NCI-H146 treated with DMSO at 0.1 percent for 48 hours (cell line): ENCODE results near the gene DOCK10.
A peak's percentile ranks its signal among the peaks of the same experiment; 100 is the strongest.

ENCODE experiments used
- DNase-seq: peaks from one replicate; lab custom pipeline; 2025; ENCODE audit not compliant: unreplicated experiment; lab: John Stamatoyannopoulos, UW

Gene DOCK10

GRCh38 chr2:224885836-224886547, 156.3 kb downstream of the DOCK10 start:
- DNase-seq: no peak

DNA sequence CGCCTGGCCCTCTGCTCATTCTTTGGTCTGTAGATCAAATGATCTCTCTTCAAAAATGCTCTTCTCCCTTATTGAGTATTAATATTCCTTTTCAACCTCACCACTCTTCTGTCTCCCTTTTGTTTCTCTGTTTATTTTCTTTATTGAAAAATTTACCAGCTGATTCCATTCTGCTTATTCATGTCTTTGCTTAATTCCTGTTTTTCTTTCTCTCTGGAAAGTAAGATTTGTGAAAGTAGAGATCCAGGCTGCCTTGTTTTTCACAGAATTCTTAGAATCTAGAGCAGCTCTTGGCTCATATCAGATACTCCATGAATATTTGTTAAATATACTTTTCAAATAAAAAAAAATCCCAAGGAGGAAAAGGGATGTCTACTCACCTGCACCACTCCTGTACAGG, 157.0 kb downstream of the DOCK10 start:
- no peak for DNase-seq

- no peak for DNase-seq
Observed at GRCh38 chr2:224884188-224884587, 158.1 kb downstream of the DOCK10 start.

DNA sequence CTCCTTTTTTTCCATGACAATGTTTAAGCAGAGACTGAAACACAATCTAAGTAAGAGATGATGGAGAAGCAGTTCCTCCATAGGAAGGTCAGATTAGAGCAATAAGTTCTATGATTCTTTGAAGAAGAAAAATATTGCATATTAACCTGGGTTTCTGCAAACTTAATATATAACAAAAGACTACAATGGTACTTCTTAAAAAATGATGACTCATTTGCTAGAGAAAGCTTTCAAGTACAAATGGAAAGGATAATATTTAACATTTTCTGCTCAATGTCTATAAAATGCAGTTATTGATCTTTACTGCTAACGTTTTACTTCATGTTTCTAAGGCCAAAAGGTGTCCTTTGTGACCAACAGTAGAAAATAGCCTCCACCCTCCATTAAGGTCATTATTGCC, 158.6 kb downstream of the DOCK10 start:
- no peak for DNase-seq

DNA sequence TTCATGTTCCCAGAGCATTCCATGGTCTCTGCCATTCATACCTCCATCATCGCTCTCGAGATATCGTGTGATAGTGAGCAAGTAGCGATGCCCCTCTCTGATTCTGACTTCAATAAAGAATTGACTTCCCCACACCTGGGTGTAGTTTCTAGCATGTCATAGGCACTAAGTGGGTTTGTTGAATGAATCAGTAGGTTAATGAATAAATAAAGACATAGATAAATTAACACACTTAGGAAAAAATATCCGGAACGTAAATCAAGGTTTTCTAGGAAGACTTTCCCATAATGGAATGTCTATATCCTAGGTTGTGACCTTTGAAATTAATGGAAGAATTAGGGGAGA, 159.1 kb downstream of the DOCK10 start:
- DNase-seq: no peak

DNA sequence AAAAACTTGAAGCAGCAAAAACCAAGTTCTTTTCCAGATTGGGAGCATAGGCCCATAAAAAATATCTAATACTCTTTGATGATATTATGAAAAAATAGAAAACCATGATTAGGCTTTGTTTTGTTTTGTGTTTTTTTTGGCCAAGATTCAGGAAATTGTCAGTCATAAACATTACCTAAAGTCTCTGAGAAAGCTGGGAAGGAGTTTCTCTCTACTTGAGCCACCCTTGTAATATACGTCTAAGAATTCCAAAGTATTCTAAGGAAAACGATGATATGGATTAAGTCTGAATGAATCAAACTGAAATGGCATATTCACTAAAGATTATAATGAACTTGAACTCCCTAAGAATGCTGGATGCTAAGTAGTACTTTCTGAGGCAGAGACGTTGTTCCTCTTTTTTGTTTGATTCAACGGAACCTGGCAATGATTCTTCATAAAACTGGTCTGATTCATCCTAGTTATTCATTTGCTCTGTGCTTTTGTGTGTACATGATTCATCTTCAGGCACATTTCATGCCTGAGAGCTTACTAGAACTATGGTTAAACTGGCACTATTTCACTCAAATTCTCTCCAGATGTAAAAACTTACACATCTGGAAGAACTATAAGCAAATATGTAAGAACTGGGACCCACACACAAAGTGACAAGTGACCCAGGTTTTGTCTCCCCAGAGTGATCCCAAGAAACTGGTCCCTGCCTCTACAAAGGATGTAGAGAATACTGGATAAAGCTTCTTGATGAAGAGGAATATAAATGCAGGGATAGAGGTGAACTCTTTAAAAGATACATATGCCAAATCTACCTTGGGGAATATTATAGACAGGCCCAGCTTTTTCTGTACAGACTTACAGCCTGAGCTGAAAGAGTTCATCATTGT, 159.7 kb downstream of the DOCK10 start:
- DNase-seq: no peak

GRCh38 chr2:224881846-224882245, 160.4 kb downstream of the DOCK10 start:
- no peak for DNase-seq

DNA sequence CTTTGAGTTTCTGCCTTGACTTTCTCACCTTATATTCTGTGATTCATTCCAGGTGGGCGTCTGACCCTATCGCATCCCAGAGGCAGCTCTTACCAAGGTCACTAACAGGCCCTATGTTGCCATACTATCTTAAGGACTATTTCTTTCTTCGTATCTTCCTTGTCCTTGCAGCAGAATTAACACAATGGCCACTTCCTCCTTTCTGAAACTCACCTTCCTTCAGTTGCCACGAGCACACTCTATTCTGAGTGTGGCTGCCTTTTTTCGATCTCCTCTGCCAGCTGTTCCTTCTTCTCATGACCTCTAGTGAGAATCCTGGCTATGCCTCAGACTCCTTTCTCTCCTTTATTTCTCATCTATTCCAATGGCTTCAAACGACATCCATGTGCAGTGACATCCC, 165.7 kb downstream of the DOCK10 start:
- no peak for DNase-seq

- no peak for DNase-seq
Observed at GRCh38 chr2:224875841-224876240, 166.4 kb downstream of the DOCK10 start.

DNA sequence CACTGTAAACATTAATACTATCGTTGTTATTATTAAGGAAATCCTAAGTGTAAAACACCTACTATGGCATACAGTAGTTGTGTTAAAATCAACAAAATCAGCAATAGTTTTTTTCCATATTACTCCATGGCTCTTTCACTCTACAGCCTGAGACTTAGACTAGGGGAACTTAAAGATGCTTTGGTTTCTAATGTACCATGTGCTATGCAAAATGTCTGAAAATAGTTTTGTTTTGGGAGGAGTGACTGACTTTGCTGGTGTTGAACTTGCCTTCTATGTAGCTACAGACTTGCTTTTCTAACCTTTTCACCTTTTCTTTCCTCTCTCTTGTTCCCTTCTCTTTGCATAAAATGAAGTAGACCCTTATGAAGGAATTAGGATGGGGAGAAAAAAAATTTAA, 167.1 kb downstream of the DOCK10 start:
- no peak for DNase-seq

GRCh38 chr2:224871813-224872212, 170.5 kb downstream of the DOCK10 start:
- no peak for DNase-seq

- DNase-seq: no peak
Observed at GRCh38 chr2:224870341-224870740, 171.9 kb downstream of the DOCK10 start.

DNA sequence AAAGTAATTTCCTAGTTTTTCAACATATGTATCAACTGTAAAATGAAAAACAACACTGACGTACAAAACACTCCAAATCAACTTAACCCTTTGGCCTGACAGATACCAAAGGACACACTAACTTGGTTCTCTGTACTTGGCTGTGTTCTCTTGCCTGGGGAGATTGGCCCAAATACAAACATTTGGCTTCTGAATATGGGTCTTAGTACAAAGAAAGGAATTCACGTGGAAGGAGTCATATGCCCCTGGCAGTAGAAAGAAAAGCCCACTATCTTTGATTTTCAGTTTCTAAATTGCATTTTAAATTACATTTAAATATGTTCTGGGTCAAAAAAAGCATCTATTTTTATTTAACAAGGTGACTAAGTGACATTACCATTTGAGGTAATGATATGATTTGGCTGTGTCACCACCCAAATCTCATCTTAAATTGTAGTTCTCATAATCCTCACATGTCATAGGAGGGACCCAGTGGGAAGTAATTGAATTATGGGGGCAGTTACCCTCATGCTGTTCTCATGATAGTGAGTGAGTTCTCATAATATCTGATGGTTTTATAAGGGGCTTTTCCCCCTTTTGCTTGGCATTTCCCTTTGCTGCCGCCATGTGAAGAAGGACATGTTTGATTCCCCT, 172.6 kb downstream of the DOCK10 start:
- DNase-seq: no peak

- DNase-seq: no peak
Observed at GRCh38 chr2:224865016-224865415, 177.3 kb downstream of the DOCK10 start.

DNA sequence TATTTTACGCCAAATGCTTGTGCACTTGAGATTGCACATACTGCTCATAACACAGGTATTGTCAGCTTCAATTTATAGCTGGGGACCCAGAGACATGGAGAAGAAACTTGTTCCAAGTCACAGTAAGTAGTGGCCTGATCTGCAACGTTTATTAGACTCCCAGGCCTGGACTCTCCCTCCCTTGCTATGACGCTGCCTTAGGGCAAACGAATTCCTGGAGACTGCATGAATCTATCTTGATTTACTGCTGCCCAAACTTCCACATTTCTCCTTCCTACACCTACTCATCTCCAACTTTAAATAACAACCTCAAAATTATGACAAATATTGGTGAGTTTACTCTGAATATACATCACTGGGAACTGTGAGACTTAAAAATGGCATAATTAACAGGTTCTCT, 181.0 kb downstream of the DOCK10 start:
- no peak for DNase-seq

GRCh38 chr2:224860786-224861185, 181.5 kb downstream of the DOCK10 start:
- no peak for DNase-seq

DNA sequence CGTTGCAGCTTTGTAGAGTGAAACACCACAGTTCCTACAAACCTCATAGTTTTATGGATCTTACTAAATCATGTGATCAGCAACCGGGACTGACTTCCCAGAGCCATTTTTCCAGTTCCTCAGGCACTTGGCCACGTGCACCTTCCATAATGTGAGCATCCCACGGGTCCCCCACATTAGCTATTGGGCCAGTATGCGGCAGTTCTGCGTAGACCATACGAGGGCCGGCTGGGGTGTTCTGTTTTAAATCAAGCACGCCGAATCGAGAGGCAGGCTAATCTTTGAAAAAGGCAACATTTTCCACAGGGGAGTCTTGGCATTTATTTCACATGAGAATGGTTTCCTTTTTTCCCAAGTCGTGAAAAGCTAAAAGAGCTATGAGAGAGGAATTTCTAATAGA, 190.5 kb downstream of the DOCK10 start:
- DNase-seq: no peak

DNA sequence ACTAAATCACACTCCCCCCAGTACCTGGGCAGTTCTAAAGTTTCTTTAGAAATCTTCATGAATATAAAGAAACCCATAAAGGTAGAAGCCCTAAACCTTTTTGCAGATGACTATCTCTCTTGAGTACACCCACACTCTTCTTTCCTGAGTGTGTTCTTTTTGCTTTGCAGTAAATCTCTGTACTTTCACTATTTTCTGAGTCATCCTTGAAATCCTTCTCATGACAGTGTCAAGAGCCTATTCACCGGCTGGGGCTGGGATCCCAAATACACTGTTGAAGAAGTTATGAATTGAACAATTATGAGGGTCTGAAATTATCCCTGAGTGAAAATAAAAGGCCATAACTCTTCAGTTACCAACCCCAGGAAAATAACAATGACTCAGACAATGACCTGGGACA, 192.2 kb downstream of the DOCK10 start:
- no peak for DNase-seq

GRCh38 chr2:224849264-224849663, 193.0 kb downstream of the DOCK10 start:
- DNase-seq: no peak

DNA sequence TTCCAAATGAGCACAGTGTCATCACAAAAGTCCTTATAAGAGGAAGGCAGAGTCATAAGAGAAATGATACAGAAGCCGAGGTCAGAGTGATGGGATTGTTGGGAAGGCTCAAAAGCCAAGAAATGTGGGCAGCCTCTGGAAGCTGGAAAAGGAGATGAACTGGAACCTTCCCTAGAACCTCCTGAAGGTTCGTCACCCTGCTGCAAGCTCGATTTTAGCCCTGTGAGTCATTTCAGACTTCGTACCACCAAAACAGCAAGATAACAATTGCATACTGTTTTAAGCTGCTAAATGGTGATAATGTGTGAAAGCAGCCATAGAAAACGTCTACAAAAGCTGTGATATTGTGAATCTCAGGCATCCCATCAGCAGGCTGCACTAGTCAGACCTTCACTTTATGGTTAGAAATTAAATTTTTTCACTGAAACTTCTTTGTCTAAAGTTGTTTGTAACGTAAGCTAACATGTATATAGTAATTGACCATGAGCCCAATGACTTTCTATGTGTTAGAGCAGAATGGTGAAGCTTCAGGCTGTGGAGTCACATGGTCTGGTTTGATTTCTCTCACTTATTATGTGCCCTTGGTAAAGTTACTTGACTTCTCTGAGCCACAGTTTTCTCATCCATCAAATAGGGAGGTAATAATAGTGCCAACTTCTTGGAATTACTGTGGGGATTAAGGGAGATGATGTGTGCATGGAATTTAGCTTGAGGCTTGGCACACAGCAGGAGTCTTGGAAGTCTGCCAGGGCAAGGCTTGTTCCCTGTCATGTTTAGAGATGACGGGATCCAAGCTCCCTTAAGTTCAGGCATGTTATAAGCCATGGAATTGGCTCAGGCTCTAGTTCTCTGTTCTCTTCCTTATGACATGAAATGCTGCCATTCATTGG, 194.1 kb downstream of the DOCK10 start:
- DNase-seq: peak; percentile 0

DNA sequence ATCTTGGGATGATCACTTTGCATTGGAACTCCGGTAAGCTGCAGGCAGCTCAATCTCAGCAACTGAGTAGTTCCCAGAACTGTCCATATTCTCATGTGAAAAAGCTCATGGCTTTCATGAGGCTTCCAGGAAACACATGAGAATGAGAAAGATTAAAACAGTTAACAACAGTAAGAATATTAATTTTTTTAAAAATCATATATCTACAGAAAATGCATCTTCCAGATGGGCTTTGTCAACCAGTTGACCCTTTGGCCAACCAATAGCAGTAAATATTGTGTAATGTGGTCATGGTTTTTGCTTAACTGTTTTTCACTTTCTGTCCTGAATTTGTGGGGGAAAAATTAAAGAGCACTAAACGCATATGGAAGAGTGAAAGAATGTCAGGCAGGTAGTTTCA, 194.9 kb downstream of the DOCK10 start:
- DNase-seq: no peak
